Measurements from ENCODE around the gene SLC9C2.

DNA sequence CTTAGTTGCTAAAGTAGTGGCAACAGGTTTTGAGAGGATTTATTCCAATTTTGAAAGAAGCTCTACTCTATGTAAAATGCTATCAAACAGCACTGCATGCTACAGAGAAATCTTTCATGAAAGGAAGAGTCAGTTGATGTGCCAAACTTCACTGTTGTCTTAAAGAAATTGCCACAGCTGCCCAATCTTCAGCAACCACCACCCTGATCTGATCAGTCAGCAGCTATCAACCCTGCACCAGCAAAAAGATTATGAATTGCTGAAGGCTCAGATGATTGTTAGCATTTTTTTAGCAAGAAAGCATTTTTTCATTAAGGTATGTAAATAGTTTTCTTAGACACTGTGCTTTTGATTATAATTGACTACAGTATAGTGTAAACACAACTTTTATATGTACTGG lies 49.6 kb downstream of the SLC9C2 start:
- TF ChIP-seq TAF1 (IDR thresholded peaks at IDR 0.05; ENCODE audit: borderline replicate concordance, low read depth, low read length) (no peak), CTCF (IDR thresholded peaks at IDR 0.05) (no peak), REST (IDR thresholded peaks at IDR 0.05; ENCODE audit: low read depth, low read length) (no peak)

All from SK-N-SH (cell line).